OCI-LY7 (cell line): ENCODE data around the gene SCN4A. TPM values are rescaled to one million over a fixed set of nuclear protein-coding genes. Genes with fewer than 3 reads are reported as not detected.

Experiments
- BruUV-seq: library from RNA; stranded (reverse); fragments of 400-500 nt; replicated peaks from 2 replicates; lab custom pipeline; 2021; lab: Mats Ljungman, UMichigan
- CTCF ChIA-PET: fragments of 300-600 bp; sonication (Branson Sonifier 250); formaldehyde crosslinking; loops from one replicate; lab custom pipeline; 2022; ENCODE audit warnings: antibody characterized with exemption; ENCODE audit not compliant: unreplicated experiment; lab: Charles Lee
- POLR2A ChIA-PET: fragments of 300-600 bp; sonication (Branson Sonifier 250); formaldehyde crosslinking; loops from one replicate; lab custom pipeline; 2022; ENCODE audit warnings: antibody characterized with exemption; lab: Charles Lee
- DNase-seq: peaks from one replicate; pipeline ENCODE4 v3.0.0-alpha.2; 2015; ENCODE audit warnings: low spot score
- H2AFZ ChIP-seq: fragments of 200-600 bp; sonication (generic), shearing (Covaris generic); 2 replicates; pipeline ENCODE4 v1.6.1; 2014; ENCODE audit warnings: mild to moderate bottlenecking, antibody characterized with exemption, low read length, moderate library complexity
- H3K27ac ChIP-seq: fragments of 200-600 bp; sonication (generic); 2 replicates; pipeline ENCODE4 v1.5.1; 2014; ENCODE audit warnings: mixed run types, low read depth, mild to moderate bottlenecking, moderate library complexity, low read length, inconsistent platforms; ENCODE audit not compliant: poor library complexity, severe bottlenecking
- H3K36me3 ChIP-seq: fragments of 200-600 bp; sonication (generic); 2 replicates; pipeline ENCODE4 v1.6.1; 2014; ENCODE audit warnings: mild to moderate bottlenecking, antibody characterized with exemption, low read length, moderate library complexity, mixed read lengths; ENCODE audit not compliant: insufficient read depth
- H3K4me1 ChIP-seq: fragments of 200-600 bp; sonication (generic); 2 replicates; pipeline ENCODE4 v1.5.1; 2014; ENCODE audit warnings: mild to moderate bottlenecking, low read length; ENCODE audit not compliant: insufficient read depth, poor library complexity, severe bottlenecking
- H3K4me2 ChIP-seq: fragments of 200-600 bp; sonication (generic); 2 replicates; pipeline ENCODE4 v1.6.1; 2014; ENCODE audit warnings: mild to moderate bottlenecking, low read length
- H3K4me3 ChIP-seq: fragments of 200-600 bp; sonication (generic); 2 replicates; pipeline ENCODE4 v1.5.1; 2014; ENCODE audit warnings: mild to moderate bottlenecking, low read depth, low read length; ENCODE audit not compliant: poor library complexity, severe bottlenecking
- H3K79me2 ChIP-seq: fragments of 200-600 bp; sonication (generic); 2 replicates; pipeline ENCODE4 v1.6.1; 2016; ENCODE audit warnings: low read depth, mild to moderate bottlenecking, low read length, moderate library complexity, mixed read lengths; ENCODE audit not compliant: insufficient read depth
- H3K9me2 ChIP-seq: fragments of 200-600 bp; sonication (generic); 2 replicates; pipeline ENCODE4 v1.6.1; 2016; ENCODE audit warnings: mild to moderate bottlenecking, low read length, mixed read lengths; ENCODE audit not compliant: insufficient read depth
- H3K9me3 ChIP-seq: fragments of 200-600 bp; sonication (generic); 2 replicates; pipeline ENCODE4 v1.6.1; 2014; ENCODE audit warnings: mild to moderate bottlenecking, mixed run types, low read length, mixed read lengths
- H4K20me1 ChIP-seq: fragments of 200-600 bp; sonication (generic); 2 replicates; pipeline ENCODE4 v1.6.1; 2014; ENCODE audit warnings: mild to moderate bottlenecking, antibody characterized with exemption, low read length, moderate library complexity, mixed read lengths; ENCODE audit not compliant: insufficient read depth
- CTCF ChIP-seq: fragments of 200-600 bp; sonication (generic); conservative IDR thresholded peaks from 2 replicates; pipeline ENCODE4 v1.5.1; 2014; ENCODE audit warnings: mild to moderate bottlenecking, antibody characterized with exemption, low read length, moderate library complexity, mixed read lengths
- EZH2phosphoT487 ChIP-seq: fragments of 200-600 bp; sonication (generic); IDR thresholded peaks from 2 replicates; pipeline ENCODE4 v1.6.1; 2018; ENCODE audit warnings: low read depth, borderline replicate concordance, mild to moderate bottlenecking, mixed run types, antibody characterized with exemption, low read length, moderate library complexity, mixed read lengths
- intact Hi-C: fragments of 100-400 bp; cut with micrococcal nuclease; formaldehyde crosslinking; loops from one replicate; pipeline ENCODE4 v1.10.0; 2022; ENCODE audit not compliant: unreplicated experiment
- total RNA-seq, 2 experiments: library from RNA; depleted of rRNA in 1 of 2; stranded (reverse); fragments of >200 nt in 1 of 2; shearing (Covaris generic) in 1 of 2; gene quantifications; 2 replicates each; pipeline ENCODE4 v1.2.3, GENCODE V29; 2014 to 2022

Gene SCN4A
- total RNA-seq, 2 experiments from 2014 or later, result 6.4 to 9.0 TPM

- Histone ChIP-seq H3K9me3 (no peaks in the 10 kb centered on the region), H3K4me2 (no peak overlapping the region), H2AFZ (no peak overlapping the region), H3K4me1 (peaks cover 69% of the 10 kb centered on the region), H3K79me2 (no peaks in the 10 kb centered on the region), H3K4me3 (no peak overlapping the region), H3K27ac (no peak overlapping the region), H4K20me1 (no peaks in the 10 kb centered on the region), H3K36me3 (no peaks in the 10 kb centered on the region; the same call in 1 of the 2 replicates), H3K9me2 (no peaks in the 10 kb centered on the region)
- ChIA-PET POLR2A (interaction anchor here (0.7 kb wide), 1 partner anchor 18 kb away, joined by 3 read pairs; no protein-coding TSS in a partner anchor), CTCF (interaction anchor here (0.7 to 1.4 kb wide), 2 partner anchors 21 to 29 kb away, joined by 3 to 7 read pairs; no protein-coding TSS in a partner anchor)
- intact Hi-C loops, result no loop called here
- DNase-seq, result no peak
- TF ChIP-seq EZH2phosphoT487 (no peak), CTCF (no peak)
- no TSS peak for BruUV-seq
These were observed 32.1 kb downstream of the SCN4A start for GRCh38 chr17:63940584-63940983.

- H2AFZ ChIP-seq, result no peak overlapping the region
- H3K4me1 ChIP-seq, result peaks cover 69% of the 10 kb centered on the region
- no peaks in the 10 kb centered on the region for H3K9me2 ChIP-seq
- ChIA-PET CTCF (interaction anchor here (0.7 to 1.4 kb wide), 2 partner anchors 20 to 28 kb away, joined by 3 to 7 read pairs; no protein-coding TSS in a partner anchor), POLR2A (interaction anchor here (0.7 kb wide), 1 partner anchor 18 kb away, joined by 3 read pairs; no protein-coding TSS in a partner anchor)
- no peaks in the 10 kb centered on the region for H3K9me3 ChIP-seq
- no peak overlapping the region for H3K4me3 ChIP-seq
- H3K27ac ChIP-seq, result no peak overlapping the region
- DNase-seq, result no peak
- peak overlapping the region; percentile 33; the same call in 1 of the 2 replicates for H3K4me2 ChIP-seq
- no peaks in the 10 kb centered on the region; the same call in 1 of the 2 replicates for H3K36me3 ChIP-seq
- no peaks in the 10 kb centered on the region for H4K20me1 ChIP-seq
- intact Hi-C loops, result no loop called here
- H3K79me2 ChIP-seq, result no peaks in the 10 kb centered on the region
- no peak for TF ChIP-seq CTCF
- TF ChIP-seq EZH2phosphoT487, result no peak
- no TSS peak for BruUV-seq
These were observed 32.8 kb downstream of the SCN4A start for GRCh38 chr17:63939884-63940283.

GRCh38 chr17:63939401-63939800 lies 33.3 kb downstream of the SCN4A start:
- Histone ChIP-seq H4K20me1 (no peaks in the 10 kb centered on the region), H3K4me2 (peak overlapping the region; percentile 33; the same call in 1 of the 2 replicates), H2AFZ (no peak overlapping the region), H3K4me1 (peaks cover 69% of the 10 kb centered on the region), H3K9me2 (no peaks in the 10 kb centered on the region), H3K9me3 (no peaks in the 10 kb centered on the region), H3K36me3 (no peaks in the 10 kb centered on the region; the same call in 1 of the 2 replicates), H3K4me3 (no peak overlapping the region), H3K27ac (peak overlapping the region; percentile 24), H3K79me2 (no peaks in the 10 kb centered on the region)
- ChIA-PET CTCF (interaction anchor here (1.4 kb wide), 1 partner anchor 20 kb away, joined by 7 read pairs; no protein-coding TSS in a partner anchor), POLR2A (no interaction called here)
- no peak for DNase-seq
- BruUV-seq, result no TSS peak
- intact Hi-C loops, result no loop called here
- no peak for TF ChIP-seq CTCF
- no peak for TF ChIP-seq EZH2phosphoT487
